Mesendoderm (in vitro differentiated cells): ENCODE results near the gene SIGLEC8.

ENCODE experiments used
- DNase-seq: peaks from one replicate; pipeline ENCODE4 v3.0.0; 2013
- H2AK5ac ChIP-seq: 2 replicates; pipeline ENCODE4 v1.6.1; 2013; ENCODE audit warnings: low read length, inconsistent platforms
- H2BK120ac ChIP-seq: 2 replicates; pipeline ENCODE4 v1.6.1; 2013; ENCODE audit warnings: low read depth, mild to moderate bottlenecking, low read length, moderate library complexity, mixed read lengths
- H2BK15ac ChIP-seq: replicated peaks from 2 replicates; pipeline ENCODE4 v1.6.1; 2013; ENCODE audit warnings: low read depth, mild to moderate bottlenecking, moderate library complexity
- H2BK5ac ChIP-seq: 2 replicates; pipeline ENCODE4 v1.6.1; 2013; ENCODE audit warnings: low read length, inconsistent platforms
- H3K18ac ChIP-seq: 2 replicates; pipeline ENCODE4 v1.6.1; 2013; ENCODE audit warnings: mild to moderate bottlenecking, low read length, mixed read lengths
- H3K23ac ChIP-seq: one replicate; pipeline ENCODE4 v1.6.1; 2013; ENCODE audit warnings: low read length
- H3K27ac ChIP-seq: 2 replicates; pipeline ENCODE4 v1.5.1; 2013; ENCODE audit warnings: low read depth, mild to moderate bottlenecking, inconsistent platforms, low read length, moderate library complexity
- H3K27me3 ChIP-seq: 2 replicates; pipeline ENCODE4 v1.6.1; 2013; ENCODE audit warnings: low read length, control low read depth, mild to moderate bottlenecking, inconsistent platforms; ENCODE audit not compliant: insufficient read depth, poor library complexity
- H3K36me3 ChIP-seq: 2 replicates; pipeline ENCODE4 v1.6.1; 2013; ENCODE audit warnings: low read length, inconsistent platforms; ENCODE audit not compliant: control insufficient read depth, insufficient read depth
- H3K4ac ChIP-seq: one replicate; pipeline ENCODE4 v1.6.1; 2013; ENCODE audit warnings: low read depth, mild to moderate bottlenecking, low read length, moderate library complexity
- H3K4me1 ChIP-seq: 2 replicates; pipeline ENCODE4 v1.6.1; 2013; ENCODE audit warnings: low read depth, low read length, inconsistent platforms; ENCODE audit not compliant: control insufficient read depth
- H3K4me2 ChIP-seq: 2 replicates; pipeline ENCODE4 v1.6.1; 2013; ENCODE audit warnings: low read length
- H3K4me3 ChIP-seq: 2 replicates; pipeline ENCODE4 v1.5.1; 2013; ENCODE audit warnings: mild to moderate bottlenecking, low read length
- H3K56ac ChIP-seq: one replicate; pipeline ENCODE4 v1.6.1; 2013; ENCODE audit warnings: low read length
- H3K79me1 ChIP-seq: 2 replicates; pipeline ENCODE4 v1.6.1; 2013; ENCODE audit warnings: low read length, inconsistent platforms
- H3K79me2 ChIP-seq: 2 replicates; pipeline ENCODE4 v1.6.1; 2013; ENCODE audit warnings: mild to moderate bottlenecking, low read length; ENCODE audit not compliant: control insufficient read depth, insufficient read depth
- H3K9ac ChIP-seq: 2 replicates; pipeline ENCODE4 v1.6.1; 2013; ENCODE audit warnings: low read length, inconsistent platforms
- H4K5ac ChIP-seq: one replicate; pipeline ENCODE4 v1.6.1; 2013; ENCODE audit warnings: low read length
- H4K8ac ChIP-seq: one replicate; pipeline ENCODE4 v1.6.1; 2013; ENCODE audit warnings: low read depth, mild to moderate bottlenecking, control low read depth, low read length, moderate library complexity
- WGBS: extraction: QIAGEN DNeasy Blood & Tissue Kit; methylation state at CpG from one replicate; pipeline ENCODE4 v1.1.7; 2013; ENCODE audit warnings: low lambda C conversion rate, missing lambda C conversion rate; ENCODE audit not compliant: insufficient coverage; ENCODE audit errors: extremely low coverage; 5-methylcytosine and 5-hydroxymethylcytosine counted together

The SIGLEC8 gene

GRCh38 chr19:51478381-51479234 is 20.4 kb upstream of the SIGLEC8 start, which contains the start of gene CEACAM18:
Gene CEACAM18, plus strand, starts transcription at chr19:51478539.
- H3K4me1 ChIP-seq, result no peaks in the 10 kb centered on the region
- no peak within 1 kb of the TSS for H4K8ac ChIP-seq
- no peak within 1 kb of the TSS for H2BK15ac ChIP-seq
- no peak within 1 kb of the TSS for H3K4me3 ChIP-seq
- no peaks in the 10 kb centered on the region for H3K79me2 ChIP-seq
- H3K79me1 ChIP-seq, result no peaks in the 10 kb centered on the region
- no peak within 1 kb of the TSS for H2BK120ac ChIP-seq
- no peak within 1 kb of the TSS for H3K27ac ChIP-seq
- no peak within 1 kb of the TSS for H3K18ac ChIP-seq
- H3K36me3 ChIP-seq, result no peaks in the 10 kb centered on the region
- no CpG with 5 or more reads among the region's 17 CpGs for WGBS
- H3K56ac ChIP-seq, result no peak within 1 kb of the TSS
- H3K9ac ChIP-seq, result no peak within 1 kb of the TSS
- H3K23ac ChIP-seq, result no peak within 1 kb of the TSS
- no peak within 1 kb of the TSS for H4K5ac ChIP-seq
- H3K4ac ChIP-seq, result no peak within 1 kb of the TSS
- no peak within 1 kb of the TSS for H2AK5ac ChIP-seq
- H2BK5ac ChIP-seq, result no peak within 1 kb of the TSS
- DNase-seq, result no peak
- no peak within 1 kb of the TSS for H3K4me2 ChIP-seq
- no peaks in the 10 kb centered on the region for H3K27me3 ChIP-seq

GRCh38 chr19:51477344-51477743 is 19.1 kb upstream of the SIGLEC8 start:
- no peaks in the 10 kb centered on the region for H3K4me1 ChIP-seq
- H3K9ac ChIP-seq, result no peak overlapping the region
- no peaks in the 10 kb centered on the region for H3K27me3 ChIP-seq
- no peak overlapping the region for H3K23ac ChIP-seq
- no peak overlapping the region for H3K4me3 ChIP-seq
- DNase-seq, result no peak
- H3K4ac ChIP-seq, result no peak overlapping the region
- H4K5ac ChIP-seq, result no peak overlapping the region
- no peak overlapping the region for H4K8ac ChIP-seq
- no peak overlapping the region for H2BK15ac ChIP-seq
- no peak overlapping the region for H3K27ac ChIP-seq
- H3K79me1 ChIP-seq, result no peaks in the 10 kb centered on the region
- WGBS, result no CpG with 5 or more reads among the region's 5 CpGs
- no peak overlapping the region for H3K56ac ChIP-seq
- H2BK5ac ChIP-seq, result no peak overlapping the region
- H2BK120ac ChIP-seq, result no peak overlapping the region
- no peaks in the 10 kb centered on the region for H3K79me2 ChIP-seq
- H3K4me2 ChIP-seq, result no peak overlapping the region
- no peak overlapping the region for H3K18ac ChIP-seq
- H2AK5ac ChIP-seq, result no peak overlapping the region
- H3K36me3 ChIP-seq, result no peaks in the 10 kb centered on the region

- Histone ChIP-seq H2BK120ac (no peak overlapping the region), H3K4ac (no peak overlapping the region), H3K56ac (no peak overlapping the region), H3K27ac (no peak overlapping the region), H3K4me3 (no peak overlapping the region), H3K23ac (no peak overlapping the region), H2AK5ac (no peak overlapping the region), H3K27me3 (no peaks in the 10 kb centered on the region), H3K79me1 (no peaks in the 10 kb centered on the region), H2BK15ac (no peak overlapping the region), H3K9ac (no peak overlapping the region), H3K4me1 (no peaks in the 10 kb centered on the region), H3K18ac (no peak overlapping the region), H3K79me2 (no peaks in the 10 kb centered on the region), H4K5ac (no peak overlapping the region), H3K36me3 (no peaks in the 10 kb centered on the region), H4K8ac (no peak overlapping the region), H3K4me2 (no peak overlapping the region), H2BK5ac (no peak overlapping the region)
- no peak for DNase-seq
- WGBS, result no CpG with 5 or more reads among the region's 3 CpGs
Measured at GRCh38 chr19:51476164-51476563, 17.9 kb upstream of the SIGLEC8 start.

DNA sequence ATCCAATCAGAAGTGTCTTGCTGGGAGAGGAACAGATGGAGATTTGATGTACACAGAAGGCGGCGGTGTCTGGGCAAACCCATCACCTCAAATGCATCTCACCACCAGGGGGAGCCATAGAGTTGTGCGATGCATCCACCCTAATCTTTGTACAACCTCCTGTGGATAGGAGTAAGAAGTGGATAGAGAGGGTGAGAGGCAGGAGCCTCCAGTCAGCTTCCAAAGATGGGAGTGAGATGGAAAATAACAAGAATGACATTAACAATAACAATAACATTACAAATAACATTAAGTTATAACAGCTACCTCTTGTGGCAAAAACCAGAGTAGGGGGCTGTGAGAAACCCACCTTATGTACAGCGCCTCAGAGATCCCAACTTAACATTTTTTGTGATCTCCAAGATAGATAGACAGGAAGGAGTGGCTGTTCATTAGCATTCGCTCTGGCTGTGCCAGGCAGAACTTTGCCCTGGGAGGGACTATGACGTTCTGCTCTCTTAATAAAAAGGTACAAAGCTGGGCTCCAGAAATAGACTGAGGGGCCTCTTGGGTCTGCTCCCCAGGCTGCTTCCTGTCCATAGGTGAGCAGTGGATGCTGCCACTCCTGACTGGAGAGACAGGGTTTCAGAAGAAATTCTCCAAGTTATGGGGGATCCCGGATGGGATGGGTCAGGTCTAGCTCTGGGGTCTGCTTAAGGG is 14.9 kb upstream of the SIGLEC8 start:
- H3K4me1 ChIP-seq, result no peaks in the 10 kb centered on the region
- no peak overlapping the region for H2BK5ac ChIP-seq
- H3K4ac ChIP-seq, result no peak overlapping the region
- peak; percentile 68 for DNase-seq
- no peak overlapping the region for H3K9ac ChIP-seq
- no peak overlapping the region for H3K56ac ChIP-seq
- WGBS, result no CpG with 5 or more reads among the region's 7 CpGs
- H3K23ac ChIP-seq, result no peak overlapping the region
- H3K79me1 ChIP-seq, result no peaks in the 10 kb centered on the region
- H2BK15ac ChIP-seq, result no peak overlapping the region
- no peak overlapping the region for H4K5ac ChIP-seq
- no peaks in the 10 kb centered on the region for H3K79me2 ChIP-seq
- no peak overlapping the region for H2BK120ac ChIP-seq
- H3K36me3 ChIP-seq, result no peaks in the 10 kb centered on the region
- no peaks in the 10 kb centered on the region for H3K27me3 ChIP-seq
- no peak overlapping the region for H3K4me3 ChIP-seq
- H3K27ac ChIP-seq, result no peak overlapping the region
- H2AK5ac ChIP-seq, result no peak overlapping the region
- no peak overlapping the region for H3K18ac ChIP-seq
- H4K8ac ChIP-seq, result no peak overlapping the region
- no peak overlapping the region for H3K4me2 ChIP-seq

- H2BK120ac ChIP-seq, result no peak overlapping the region
- H3K9ac ChIP-seq, result no peak overlapping the region
- no peak overlapping the region for H3K56ac ChIP-seq
- no peak overlapping the region for H3K23ac ChIP-seq
- H3K36me3 ChIP-seq, result no peaks in the 10 kb centered on the region
- H3K18ac ChIP-seq, result no peak overlapping the region
- no peak overlapping the region for H3K27ac ChIP-seq
- no peak overlapping the region for H2BK5ac ChIP-seq
- H2BK15ac ChIP-seq, result no peak overlapping the region
- no peak overlapping the region for H3K4me2 ChIP-seq
- no peak for DNase-seq
- H3K79me1 ChIP-seq, result no peaks in the 10 kb centered on the region
- H4K5ac ChIP-seq, result no peak overlapping the region
- H3K27me3 ChIP-seq, result no peaks in the 10 kb centered on the region
- H3K4ac ChIP-seq, result no peak overlapping the region
- no peak overlapping the region for H3K4me3 ChIP-seq
- H3K4me1 ChIP-seq, result no peaks in the 10 kb centered on the region
- no peak overlapping the region for H4K8ac ChIP-seq
- H2AK5ac ChIP-seq, result no peak overlapping the region
- H3K79me2 ChIP-seq, result no peaks in the 10 kb centered on the region
- whole genome bisulfite sequencing, result no CpG with 5 or more reads among the region's 4 CpGs
Measured at GRCh38 chr19:51472607-51473006, 14.4 kb upstream of the SIGLEC8 start.
